ENCODE measurements around the gene ANKRD13D. TPM values are rescaled to one million over a fixed set of nuclear protein-coding genes. Genes with fewer than 3 reads are reported as not detected.

ANKRD13D gene
- total RNA-seq, 2 donors from 2014 or later, result 66.6 to 101 TPM

- Histone ChIP-seq H3K4me1 (ENCODE audit: control insufficient read depth in 1 of 2, low read depth in 2 of 2) (no peaks in the 10 kb centered on the region), H3K4me3 (no peak overlapping the region), H3K27ac (no peak overlapping the region), H3K36me3 (peaks cover 22% of the 10 kb centered on the region), H3K9me3 (no peaks in the 10 kb centered on the region), H3K27me3 (replicated peaks; ENCODE audit: insufficient read depth) (no peaks in the 10 kb centered on the region)
- no peak for TF ChIP-seq CTCF (IDR thresholded peaks at IDR 0.05)
- DNase-seq (ENCODE audit: low spot score) (no peak), ATAC-seq (ENCODE audit: insufficient number of reproducible peaks, low FRiP score, low read depth) (no peak)
Measured at GRCh38 chr11:67311051-67311555, 22.0 kb downstream of the ANKRD13D start.

- Histone ChIP-seq H3K27ac (no peak overlapping the region), H3K4me3 (no peak overlapping the region), H3K36me3 (peaks cover 22% of the 10 kb centered on the region), H3K4me1 (ENCODE audit: control insufficient read depth in 1 of 2, low read depth in 2 of 2) (peaks cover 0 to 3% of the 10 kb centered on the region in 2 donors), H3K9me3 (no peaks in the 10 kb centered on the region), H3K27me3 (replicated peaks; ENCODE audit: insufficient read depth) (no peaks in the 10 kb centered on the region)
- no peak for DNase-seq (ENCODE audit: low spot score)
- ATAC-seq (ENCODE audit: insufficient number of reproducible peaks, low FRiP score, low read depth), result no peak
- no peak for TF ChIP-seq CTCF (IDR thresholded peaks at IDR 0.05)
Measured at GRCh38 chr11:67311556-67312082, 22.5 kb downstream of the ANKRD13D start.

- peaks cover 0 to 7% of the 10 kb centered on the region in 2 donors for H3K4me1 ChIP-seq (ENCODE audit: control insufficient read depth in 1 of 2, low read depth in 2 of 2)
- no peak for ATAC-seq (ENCODE audit: insufficient number of reproducible peaks, low FRiP score, low read depth)
- peaks cover 19% of the 10 kb centered on the region for H3K36me3 ChIP-seq
- H3K4me3 ChIP-seq, result no peak overlapping the region
- H3K27ac ChIP-seq, result no peak overlapping the region
- no peaks in the 10 kb centered on the region for H3K9me3 ChIP-seq
- TF ChIP-seq CTCF (IDR thresholded peaks at IDR 0.05), result no peak
- no peak for DNase-seq (ENCODE audit: low spot score)
- H3K27me3 ChIP-seq (replicated peaks; ENCODE audit: insufficient read depth), result no peaks in the 10 kb centered on the region
Measured at GRCh38 chr11:67312187-67313021, 23.3 kb downstream of the ANKRD13D start.

- Histone ChIP-seq H3K27ac (no peak overlapping the region), H3K4me3 (no peak overlapping the region), H3K4me1 (ENCODE audit: control insufficient read depth in 1 of 2, low read depth in 2 of 2) (peaks cover 0 to 10% of the 10 kb centered on the region in 2 donors), H3K27me3 (replicated peaks; ENCODE audit: insufficient read depth) (no peaks in the 10 kb centered on the region), H3K36me3 (peaks cover 17% of the 10 kb centered on the region), H3K9me3 (no peaks in the 10 kb centered on the region)
- DNase-seq (ENCODE audit: low spot score), result no peak
- ATAC-seq (ENCODE audit: insufficient number of reproducible peaks, low FRiP score, low read depth), result no peak
- TF ChIP-seq CTCF (IDR thresholded peaks at IDR 0.05), result no peak
Measured at GRCh38 chr11:67313125-67313890, 24.2 kb downstream of the ANKRD13D start.

GRCh38 chr11:67314218-67314617, 25.1 kb downstream of the ANKRD13D start:
- DNase-seq (ENCODE audit: low spot score), result no peak

More at GRCh38 chr11:67314218-67314617, 25.1 kb downstream of the ANKRD13D start:
- no peak for ATAC-seq (ENCODE audit: insufficient number of reproducible peaks, low FRiP score, low read depth)
- Histone ChIP-seq H3K36me3 (peaks cover 10% of the 10 kb centered on the region), H3K27ac (no peak overlapping the region), H3K9me3 (no peaks in the 10 kb centered on the region), H3K4me1 (ENCODE audit: control insufficient read depth in 1 of 2, low read depth in 2 of 2) (peaks cover 0 to 19% of the 10 kb centered on the region in 2 donors), H3K27me3 (replicated peaks; ENCODE audit: insufficient read depth) (no peaks in the 10 kb centered on the region), H3K4me3 (no peak overlapping the region)
- no peak for TF ChIP-seq CTCF (IDR thresholded peaks at IDR 0.05)

Measured in thoracic aorta (tissue), 2 donors.